ENCODE measurements around the gene OTUD3. TPM values are rescaled to one million over a fixed set of nuclear protein-coding genes. Genes with fewer than 3 reads are reported as not detected.

Gene OTUD3
- total RNA-seq, 1 donor: 2.7 TPM

DNA sequence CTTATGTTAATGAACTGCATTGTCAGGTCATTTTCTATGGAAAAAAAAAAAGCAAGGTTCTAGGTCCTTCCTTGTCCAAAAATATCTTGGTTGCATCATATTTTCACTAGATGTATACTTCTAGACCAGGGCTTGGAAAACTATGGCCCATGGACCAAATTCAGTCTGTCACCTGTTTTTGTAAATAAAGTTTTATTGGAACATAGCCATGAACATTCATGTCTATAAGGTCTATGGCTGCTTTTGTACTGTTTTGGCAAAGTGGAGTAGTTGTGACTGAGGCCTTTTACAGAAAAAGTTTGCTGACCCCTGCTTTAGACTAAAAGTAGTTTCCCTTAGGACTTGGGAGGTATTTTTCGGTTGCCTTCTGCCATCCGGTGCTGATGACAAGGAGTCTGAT lies 60.5 kb downstream of the OTUD3 start:
- DNase-seq (ENCODE audit: low read depth in 2 of 3, low spot score in 2 of 3): no peak

DNA sequence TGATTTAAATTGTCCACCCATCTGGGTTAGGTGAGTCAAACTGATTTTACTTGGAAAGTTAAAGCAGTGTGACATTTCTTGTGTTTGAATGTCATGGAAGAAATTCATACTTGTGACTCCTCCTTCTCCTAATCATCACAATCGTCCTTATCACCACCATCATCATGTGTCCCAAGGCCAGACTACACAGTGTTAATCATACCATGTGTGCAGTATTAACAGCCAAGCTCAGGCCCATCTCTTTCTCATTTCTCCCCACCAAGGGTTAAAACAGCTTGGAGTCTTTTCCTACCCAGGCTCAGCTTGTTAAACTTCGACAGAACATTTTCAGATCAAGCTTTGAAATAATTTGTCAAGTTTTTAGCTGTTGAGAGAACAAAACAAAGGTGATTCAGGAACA lies 63.7 kb downstream of the OTUD3 start:
- no peak for DNase-seq (ENCODE audit: low read depth in 2 of 3, low spot score in 2 of 3)

DNA sequence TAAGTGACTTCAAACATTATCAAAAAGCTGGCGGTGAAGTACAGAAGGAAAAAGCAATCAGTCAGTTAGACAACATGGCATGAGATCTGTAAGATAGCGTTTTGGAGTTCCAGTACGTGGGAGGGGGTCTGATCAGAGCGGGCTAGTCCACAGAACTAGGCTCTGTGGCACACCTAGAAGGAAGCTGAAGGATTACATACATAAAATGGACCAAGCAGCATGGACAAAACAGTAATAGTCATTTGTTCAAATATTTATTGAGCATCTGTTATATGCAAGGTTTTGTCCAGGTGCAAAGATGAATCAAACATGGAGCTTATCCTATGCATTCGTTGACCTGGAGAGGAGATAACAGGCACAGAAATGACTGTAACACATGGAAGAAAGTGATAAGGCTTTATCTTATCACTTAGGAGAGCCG lies 64.1 kb downstream of the OTUD3 start:
- DNase-seq (ENCODE audit: low read depth in 2 of 3, low spot score in 2 of 3): no peak

DNA sequence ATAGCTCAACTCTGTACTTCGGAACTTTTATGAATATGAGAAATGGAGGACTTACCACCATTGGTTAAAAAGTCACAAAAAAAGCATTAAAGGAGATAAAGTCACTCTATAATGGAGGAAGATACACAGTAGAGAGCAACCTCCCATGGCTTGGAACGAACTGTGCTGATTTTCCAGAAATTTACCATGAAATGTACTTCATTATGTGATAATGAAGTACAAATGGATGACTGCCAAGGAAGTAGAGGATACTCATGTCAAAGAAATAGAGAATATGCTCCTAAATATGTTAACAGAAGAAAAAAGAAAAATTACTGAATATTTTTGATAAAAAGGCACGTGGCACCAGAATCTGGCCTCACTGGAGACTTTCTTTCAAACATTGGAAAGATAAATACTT lies 64.8 kb downstream of the OTUD3 start:
- DNase-seq (ENCODE audit: low read depth in 2 of 3, low spot score in 2 of 3): no peak

DNA sequence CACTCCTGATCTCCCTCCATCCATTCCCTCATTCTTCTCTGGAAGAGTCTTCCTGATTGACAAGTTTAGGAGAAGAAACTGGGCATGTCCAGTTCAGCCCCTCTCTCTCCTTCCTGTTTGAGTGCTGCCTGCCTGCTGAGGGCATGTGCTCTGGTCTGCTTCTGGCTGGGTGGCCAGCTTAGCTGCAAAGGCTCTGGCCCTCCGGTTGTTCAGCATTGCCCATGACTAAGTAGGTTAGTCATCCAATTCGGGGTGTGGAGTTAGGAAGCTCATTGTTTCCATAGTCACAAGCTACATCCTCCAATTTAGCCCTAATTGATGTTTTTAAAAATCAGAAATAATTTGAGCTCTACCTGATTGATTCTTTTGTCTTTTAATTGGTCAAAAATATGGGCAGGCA lies 66.8 kb downstream of the OTUD3 start:
- DNase-seq (ENCODE audit: low read depth in 2 of 3, low spot score in 2 of 3): no peak

DNA sequence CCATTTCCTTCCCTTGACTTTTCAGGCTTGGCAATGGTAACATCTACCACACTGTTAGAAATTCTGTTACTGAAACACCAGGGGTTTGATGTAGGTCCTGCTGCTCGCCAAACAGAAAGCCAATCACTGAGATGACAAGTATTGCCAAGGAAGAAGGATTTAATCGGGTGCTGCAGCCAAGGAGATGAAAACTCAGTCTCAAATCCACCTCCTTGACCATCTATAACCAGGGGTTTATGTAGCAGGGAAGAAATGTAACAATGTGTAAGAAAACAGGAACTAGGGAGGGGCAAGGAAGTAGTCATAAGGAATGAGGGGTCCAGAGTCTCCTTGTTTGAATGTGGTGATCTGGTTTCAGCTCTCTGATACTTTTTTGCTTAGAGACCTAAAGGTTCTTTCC lies 71.9 kb downstream of the OTUD3 start:
- no peak for DNase-seq (ENCODE audit: low read depth in 2 of 3, low spot score in 2 of 3)

DNA sequence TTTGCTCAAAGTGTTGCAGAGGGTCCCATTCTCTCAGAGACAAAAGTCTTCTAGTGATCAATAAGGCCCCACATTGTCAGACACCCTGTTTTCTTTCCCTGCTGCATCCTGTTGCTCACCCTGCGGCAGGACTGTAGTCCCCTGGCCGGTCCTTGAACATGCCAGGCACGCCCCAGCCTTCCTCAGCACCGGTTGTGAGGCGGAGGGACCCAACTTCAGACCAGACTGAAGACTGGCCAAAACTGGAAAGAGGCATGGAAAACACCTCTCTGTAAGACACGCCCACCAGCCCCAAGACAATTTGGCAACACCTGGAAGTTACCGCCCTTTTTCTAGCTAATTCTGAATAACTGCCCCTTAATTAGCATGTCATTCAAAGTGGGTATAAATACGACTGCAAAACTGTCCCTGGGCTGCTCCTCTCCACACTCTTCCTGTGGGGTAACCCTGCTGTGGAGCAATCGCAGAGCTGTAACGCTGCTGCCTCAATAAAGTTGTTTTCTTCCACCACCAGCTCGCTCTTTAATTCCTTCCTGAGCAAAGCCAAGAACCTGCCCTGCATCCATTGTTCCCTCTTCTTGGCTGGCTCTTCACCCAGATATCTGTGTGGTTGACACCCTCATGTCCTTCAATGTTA lies 73.5 kb downstream of the OTUD3 start:
- DNase-seq (ENCODE audit: low read depth in 2 of 3, low spot score in 2 of 3): no peak

DNA sequence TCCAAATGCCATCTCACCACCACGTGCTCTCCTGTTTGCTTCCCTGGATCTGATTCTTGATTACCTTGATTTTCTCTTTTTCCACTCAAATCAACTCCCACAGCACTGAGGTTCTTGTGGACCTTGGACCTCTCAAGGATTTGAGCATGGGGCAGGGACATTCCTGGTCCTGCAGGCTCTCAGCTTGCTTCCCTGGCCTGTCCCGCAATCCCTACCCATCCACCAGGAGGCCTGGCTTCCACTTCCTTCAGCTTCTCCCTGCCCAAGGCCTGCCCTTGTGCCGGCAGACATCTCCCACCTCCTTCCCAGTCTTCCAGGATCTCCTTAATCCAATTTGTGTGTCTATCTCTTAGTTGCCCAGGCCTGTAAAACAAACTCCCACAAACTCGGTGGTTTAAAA lies 75.6 kb downstream of the OTUD3 start:
- no peak for DNase-seq (ENCODE audit: low read depth in 2 of 3, low spot score in 2 of 3)

DNA sequence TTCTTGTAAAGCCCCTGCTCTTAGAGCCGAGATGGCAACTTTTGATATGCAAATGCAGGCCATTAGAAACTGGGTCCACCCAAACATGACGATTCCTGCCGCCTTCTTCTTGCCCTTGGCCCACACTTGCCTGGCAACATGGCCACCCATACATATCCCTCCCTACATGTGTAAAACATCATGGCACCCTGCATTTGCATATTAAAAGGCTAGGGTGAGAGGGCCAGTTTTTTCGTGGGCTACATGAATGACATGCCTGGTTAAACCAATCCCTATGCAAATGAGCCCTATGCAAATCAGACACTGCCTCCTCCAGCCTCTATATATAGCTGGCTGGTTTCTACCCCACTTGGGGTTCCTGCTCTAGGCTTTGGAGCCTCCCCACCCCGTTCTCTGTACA lies 78.4 kb downstream of the OTUD3 start:
- no peak for DNase-seq (ENCODE audit: low read depth in 2 of 3, low spot score in 2 of 3)

Other genes with a start within 250 kb of the OTUD3 start
- 39.3 TPM for gene NBL1, start 238.1 kb upstream of the OTUD3 start, total RNA-seq
- under 0.01 TPM for gene HTR6, start 217.5 kb upstream of the OTUD3 start, total RNA-seq
- 25.3 TPM for gene TMCO4, start 82.5 kb upstream of the OTUD3 start, total RNA-seq
- under 0.01 TPM for gene RNF186, start 67.1 kb upstream of the OTUD3 start, total RNA-seq
- gene PLA2G2E, start 41.2 kb downstream of the OTUD3 start, total RNA-seq: not detected
- gene PLA2G2A, start 97.2 kb downstream of the OTUD3 start, total RNA-seq: not detected
- gene PLA2G5, start 187.8 kb downstream of the OTUD3 start, total RNA-seq: not detected
- under 0.01 TPM for gene PLA2G2D, start 237.1 kb downstream of the OTUD3 start, total RNA-seq